Middle frontal gyrus (tissue), 1 donor: ENCODE measurements around the gene IQCB1.
A peak's percentile ranks its signal among the peaks of the same experiment; 100 is the strongest.
"Not testable (repeated sequence)": the region's sequence is repeated elsewhere in the genome, so short reads cannot be mapped to it uniquely, and the experiment has no call there.

Experiments used
- DNase-seq: peaks from one replicate; pipeline ENCODE4 v3.0.0-alpha.2; 2015; ENCODE audit warnings: low spot score; ENCODE audit errors: extremely low spot score

IQCB1 gene

DNA sequence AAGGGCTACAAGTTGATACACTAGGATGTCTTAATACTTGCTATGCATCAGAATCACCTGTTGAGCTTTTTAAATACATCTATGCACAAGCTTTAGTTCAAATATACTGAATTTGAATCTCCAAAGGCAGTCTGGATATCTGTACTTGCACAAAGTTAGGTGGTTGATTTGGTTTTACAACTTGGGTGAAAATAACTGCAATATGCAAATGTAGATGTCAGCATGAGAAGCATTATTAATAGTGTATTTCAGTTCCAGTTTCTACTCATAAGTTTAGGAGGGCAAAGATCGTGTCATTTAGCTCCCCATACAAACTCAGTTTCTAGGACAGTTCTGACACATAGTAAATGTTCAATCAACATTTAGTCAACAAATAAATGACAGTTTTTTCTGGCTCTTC lies 25.6 kb downstream of the IQCB1 start:
- DNase-seq, result no peak

DNA sequence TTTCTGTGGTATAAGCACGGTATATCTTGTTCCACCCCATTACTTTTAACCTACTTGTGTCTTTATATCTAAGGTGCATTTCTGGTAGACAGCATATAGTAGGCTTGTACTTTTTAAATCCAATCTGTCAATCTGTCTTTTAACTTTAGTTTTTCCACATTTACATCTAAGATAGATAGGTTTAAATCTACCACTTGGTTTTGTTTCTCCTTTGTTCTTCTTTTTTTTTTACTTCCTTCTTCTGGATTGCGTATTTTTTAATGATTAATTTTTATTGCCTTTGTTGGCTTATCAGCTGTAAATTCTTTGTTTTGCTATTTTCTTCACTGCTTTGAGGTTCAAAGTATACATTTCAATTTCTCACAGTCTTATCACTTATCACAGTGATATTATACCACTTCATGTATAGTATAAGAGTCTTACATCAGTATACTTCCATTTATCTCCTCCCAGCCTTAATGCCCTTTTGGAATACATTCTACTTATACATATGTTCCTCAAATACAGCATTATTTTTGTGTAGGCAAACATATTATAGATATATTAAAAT lies 31.0 kb downstream of the IQCB1 start:
- DNase-seq, result no peak

DNA sequence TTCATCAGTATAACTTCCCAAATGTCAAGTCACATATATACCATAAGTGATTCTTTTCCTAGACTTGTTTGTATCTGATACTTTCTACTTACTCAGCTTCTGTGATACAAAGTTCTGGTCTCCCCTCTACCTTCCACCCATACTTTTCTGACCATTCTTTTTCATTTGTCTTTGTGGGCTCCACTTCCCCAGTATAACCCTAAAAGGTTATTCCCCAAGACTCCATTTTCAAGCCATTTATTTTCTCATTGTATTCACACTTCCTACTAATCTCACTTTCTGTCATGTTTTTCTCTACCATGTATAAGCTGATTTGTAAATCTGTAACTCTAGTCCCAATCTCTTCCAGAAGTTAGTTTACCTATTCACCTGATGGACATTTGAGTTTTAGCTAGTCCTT lies 34.0 kb downstream of the IQCB1 start:
- no peak for DNase-seq

DNA sequence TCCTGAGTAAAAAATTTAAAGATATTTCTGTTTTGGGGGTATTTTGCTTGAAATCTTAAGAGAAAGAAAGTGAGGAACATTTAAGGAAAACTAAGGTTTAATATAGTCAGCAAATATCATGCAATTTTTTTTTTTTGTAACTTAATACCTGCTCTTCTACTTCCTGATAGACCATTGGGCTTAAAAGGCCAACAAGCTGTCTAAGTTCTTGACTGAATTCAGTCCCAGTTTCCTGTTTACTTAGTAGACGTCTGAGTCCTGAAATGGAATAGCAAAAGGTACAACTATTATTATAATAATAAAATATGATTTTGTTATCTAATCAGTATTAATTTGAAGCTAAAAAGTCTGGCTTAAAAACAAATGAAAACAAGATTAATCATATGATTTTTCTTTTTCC lies 37.9 kb downstream of the IQCB1 start:
- no peak for DNase-seq

DNA sequence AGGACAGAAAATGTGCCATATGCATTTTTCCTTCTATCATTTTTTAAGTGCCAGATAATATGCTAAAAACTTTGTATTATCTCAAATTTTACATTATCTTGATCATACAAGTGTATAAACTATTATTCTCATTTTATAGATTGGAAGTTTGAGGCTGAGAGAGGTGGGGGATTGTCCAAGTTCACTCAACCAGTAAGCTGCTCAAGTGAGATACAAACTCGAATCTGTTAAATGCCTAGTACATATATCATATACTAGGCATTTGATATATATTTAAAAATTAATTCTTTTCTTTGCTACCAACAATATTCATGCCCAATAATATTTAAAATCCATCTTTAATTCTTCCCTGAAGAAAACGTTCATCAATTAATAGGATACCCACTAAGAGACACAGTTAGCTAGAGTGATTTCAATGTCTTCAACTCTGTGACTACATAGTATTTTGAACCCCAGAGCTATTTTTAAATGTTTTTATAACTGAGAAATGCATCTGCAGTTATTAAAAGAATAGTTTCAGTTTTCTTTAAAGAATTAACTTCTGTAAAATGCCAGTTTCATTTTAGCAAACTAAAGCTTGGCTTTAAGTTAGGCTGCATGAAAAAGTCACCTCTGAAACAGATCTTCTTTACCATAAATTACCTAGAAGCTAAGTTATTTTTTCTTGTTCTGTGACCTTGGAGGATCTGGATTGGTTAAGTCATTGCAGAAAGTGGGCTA lies 40.4 kb downstream of the IQCB1 start:
- DNase-seq, result no peak

DNA sequence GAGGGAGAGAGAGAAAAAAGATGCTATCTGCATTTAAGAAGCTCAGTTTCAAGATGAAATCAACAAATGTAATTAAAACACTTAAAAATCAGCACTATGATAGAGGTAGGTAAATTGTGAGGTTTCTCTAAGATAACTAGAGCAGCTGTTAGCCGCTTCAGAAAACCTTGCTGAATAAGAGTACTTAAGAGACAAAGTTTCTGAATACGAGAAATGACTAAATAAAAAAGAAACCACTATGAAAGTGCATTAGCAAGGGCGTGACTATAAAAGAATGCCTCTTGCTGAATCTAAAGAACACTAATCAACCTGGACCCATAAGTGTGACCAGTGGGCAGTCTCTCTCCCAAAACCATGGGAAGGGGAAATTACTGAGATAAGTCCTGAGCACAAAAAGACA lies 41.8 kb downstream of the IQCB1 start:
- DNase-seq, result no peak

DNA sequence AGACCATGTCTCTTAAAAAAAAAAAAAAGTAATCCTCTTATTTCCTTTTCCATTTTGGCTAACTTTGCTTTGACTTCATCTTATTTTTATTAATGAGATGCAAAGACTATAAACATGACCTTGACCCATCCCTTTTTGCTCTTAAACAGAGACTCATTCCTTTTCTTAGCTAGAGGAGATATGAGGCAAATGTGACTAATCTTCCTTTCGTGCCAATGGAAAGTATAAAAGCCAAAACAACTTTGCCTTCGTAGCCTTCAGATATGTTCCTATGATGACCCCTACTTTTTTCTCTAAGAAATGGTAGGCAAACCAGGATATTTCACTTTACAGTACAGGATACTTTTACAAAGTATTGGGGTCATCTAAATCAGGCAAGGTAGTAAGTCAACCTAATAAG lies 48.4 kb downstream of the IQCB1 start:
- no peak for DNase-seq

DNA sequence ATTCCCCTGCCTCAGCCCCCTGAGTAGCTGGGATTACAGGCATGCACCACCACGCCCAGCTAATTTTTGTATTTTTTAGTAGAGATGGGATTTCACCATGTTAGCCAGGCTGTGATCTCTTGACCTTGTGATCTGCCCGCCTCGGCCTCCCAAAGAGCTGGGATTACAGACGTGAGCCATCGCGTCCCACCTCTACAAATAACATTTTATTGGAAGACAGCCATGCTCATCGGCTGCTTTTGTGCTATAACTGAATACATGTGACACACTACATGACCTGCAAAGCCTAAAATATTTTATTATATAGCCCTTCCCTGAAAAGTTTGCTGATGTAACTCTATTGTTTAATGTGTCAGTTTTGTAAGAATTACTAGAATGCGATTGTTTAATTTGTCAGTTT lies 52.1 kb downstream of the IQCB1 start:
- DNase-seq, result not testable (repeated sequence)

DNA sequence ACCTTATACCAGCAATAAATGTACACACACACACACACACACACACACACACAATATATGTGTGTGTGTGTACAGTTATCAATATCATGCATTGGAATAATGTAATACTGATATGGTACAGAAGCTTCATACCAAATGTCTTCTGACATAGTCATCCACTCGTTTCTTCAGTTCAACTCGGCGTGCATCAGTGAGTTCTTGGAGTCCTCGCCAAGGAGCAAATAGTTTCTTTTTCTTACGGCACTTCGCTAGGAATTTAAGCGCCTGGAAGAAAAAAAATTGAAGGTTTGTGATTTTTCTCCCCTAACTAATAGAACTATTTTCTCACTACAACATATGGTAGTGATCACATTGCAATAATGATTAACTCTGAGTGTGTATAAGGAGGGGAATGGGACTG lies 53.2 kb downstream of the IQCB1 start:
- DNase-seq, result no peak

DNA sequence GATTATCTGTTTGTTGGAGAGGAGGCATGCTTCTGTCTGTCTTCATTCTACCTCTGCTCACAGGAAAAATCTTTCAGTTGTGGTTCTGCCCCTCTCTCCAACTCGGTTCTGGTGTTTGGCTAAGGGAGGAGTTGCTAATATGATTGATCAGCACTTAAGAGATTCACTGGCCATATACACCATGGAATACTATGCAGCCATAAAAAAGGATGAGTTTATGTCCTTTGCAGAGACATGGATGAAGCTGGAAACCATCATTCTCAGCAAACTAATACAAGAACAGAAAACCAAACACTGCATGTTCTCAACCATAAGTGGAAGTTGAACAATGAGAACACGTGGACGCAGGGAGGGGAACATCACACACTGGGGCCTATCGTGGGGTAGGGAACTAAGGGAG lies 59.8 kb downstream of the IQCB1 start:
- DNase-seq, result not testable (repeated sequence)

DNA sequence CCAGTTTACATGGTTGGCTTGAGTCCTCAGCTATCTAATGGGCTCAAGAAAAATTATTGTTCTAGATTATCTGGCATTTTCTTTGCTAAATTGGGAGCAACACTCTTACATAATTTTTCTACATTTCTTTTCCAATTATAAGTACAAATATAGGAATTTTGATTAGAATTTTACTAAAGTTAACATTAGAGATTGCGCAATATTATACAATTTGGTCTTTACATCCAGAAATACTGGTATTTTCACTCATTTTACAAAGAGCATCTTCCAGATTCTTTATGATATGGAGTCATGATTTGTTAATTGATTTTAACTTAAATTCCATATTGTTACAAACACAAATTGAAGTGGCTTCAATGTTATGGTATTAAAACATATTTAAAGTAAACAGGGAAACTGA lies 65.6 kb downstream of the IQCB1 start:
- no peak for DNase-seq

DNA sequence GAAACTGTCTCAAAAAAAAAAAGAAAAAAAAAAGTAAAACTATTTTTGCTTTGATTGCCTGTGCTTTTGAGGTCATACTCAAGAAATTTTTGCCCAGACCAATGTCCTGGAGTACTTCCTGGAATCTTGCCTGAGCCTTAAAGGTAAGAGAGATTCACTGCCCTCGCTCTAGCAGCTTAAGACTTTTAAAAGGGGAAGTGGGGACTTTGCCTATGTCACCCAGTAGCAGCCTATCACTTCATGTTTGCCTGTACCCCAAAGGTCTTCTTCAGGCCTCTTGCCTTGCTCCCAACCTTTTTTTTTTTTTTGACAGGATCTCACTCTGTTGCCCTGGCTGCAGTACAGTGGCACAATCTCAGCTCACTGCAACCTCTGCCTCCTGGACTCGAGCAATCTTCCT lies 66.4 kb downstream of the IQCB1 start:
- no peak for DNase-seq

DNA sequence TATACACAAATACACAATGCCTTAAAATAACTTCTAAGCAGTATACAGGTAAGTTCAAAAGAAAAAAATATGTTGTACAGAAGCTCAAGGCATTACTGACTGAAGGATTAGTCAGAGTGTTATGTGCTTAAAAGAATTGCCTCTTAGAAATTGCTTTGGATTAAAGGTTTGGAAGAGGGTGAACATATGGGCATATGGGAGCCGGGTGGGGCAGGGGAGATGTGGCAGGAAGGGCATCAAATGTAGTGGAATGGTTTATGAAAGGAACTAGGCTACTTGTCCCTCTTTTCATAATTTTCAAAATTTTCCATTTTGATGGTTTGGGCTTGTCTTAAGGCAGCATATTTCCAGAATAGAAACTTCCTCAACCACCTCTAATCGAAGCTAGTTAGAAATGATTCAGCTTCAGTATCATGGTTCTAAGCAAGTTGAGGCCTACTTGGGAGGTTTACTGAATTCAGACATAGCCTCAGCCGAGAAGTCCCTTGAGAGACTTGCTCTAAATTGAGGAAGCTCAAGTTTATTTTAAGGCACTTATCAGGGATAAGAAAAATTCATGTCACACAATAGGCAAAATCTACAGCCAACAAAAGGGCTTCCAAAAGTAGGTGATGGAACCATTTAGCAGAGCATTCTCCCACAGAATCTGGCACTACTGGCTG lies 75.2 kb downstream of the IQCB1 start:
- no peak for DNase-seq

DNA sequence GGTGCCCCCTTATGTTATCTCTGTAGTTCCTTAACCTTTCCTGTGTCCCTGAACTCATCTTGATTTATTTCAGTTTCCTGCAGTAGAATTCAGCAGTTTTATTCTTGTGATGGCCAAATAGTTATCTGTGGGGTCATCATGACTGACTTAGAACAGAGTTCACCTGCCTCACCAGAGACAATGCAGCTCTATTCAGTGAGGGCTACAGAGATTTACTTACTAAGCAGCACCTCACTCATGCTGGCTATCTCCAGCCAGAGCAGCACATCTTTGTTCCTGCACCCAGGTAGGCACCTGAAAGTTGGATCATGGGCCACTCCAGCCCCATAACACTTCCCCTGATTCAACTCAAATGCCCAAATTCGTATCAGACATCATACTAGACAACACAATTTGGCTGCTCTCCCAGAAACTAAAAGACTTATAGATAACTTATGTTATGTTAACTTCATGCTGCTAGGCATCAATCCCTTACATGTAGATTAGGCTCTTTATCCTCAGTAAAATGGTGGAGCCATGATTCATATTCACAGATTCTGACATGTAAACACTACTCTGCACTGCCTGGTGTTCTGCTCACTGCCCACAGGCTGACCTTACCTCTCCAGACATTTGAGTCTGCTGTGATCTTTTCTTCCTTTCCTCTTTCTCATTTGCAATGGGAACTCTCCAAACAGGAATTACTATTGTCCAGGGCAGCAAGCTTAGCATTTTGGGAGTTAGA lies 76.0 kb downstream of the IQCB1 start:
- no peak for DNase-seq

DNA sequence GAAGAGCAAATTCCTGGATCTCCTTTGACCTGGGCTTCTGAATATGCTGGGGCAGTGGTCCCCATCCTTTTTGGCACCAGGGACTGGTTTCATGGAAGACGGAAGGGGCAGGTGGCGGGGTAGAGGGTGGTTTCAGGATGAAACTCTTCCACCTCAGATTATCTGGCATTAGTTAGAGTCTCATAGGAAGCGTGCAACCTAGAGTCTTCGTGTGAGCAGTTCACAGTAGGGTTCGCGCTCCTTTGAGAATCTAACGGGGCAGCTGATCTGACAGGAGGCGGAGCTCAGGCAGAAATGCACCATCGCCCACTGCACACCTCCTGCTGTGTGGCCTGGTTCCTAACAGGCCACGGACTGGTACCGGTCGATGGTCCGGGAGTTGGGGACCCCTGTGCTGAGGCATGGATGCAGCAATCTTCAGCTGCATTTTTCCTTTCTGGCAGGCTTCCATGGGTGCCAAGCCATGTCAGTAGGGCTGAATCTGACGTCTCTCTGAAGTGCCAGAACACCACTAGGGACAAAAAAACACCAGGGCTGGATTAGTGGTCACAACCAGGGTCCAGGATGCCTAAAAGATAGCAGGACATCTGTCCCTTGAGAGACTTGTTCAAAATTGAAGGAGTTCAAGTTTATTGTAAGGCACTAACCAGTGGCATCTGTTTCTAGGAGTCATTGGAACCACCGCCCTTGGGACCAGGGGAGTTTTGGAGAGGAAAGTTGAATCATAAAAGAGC lies 76.9 kb downstream of the IQCB1 start:
- DNase-seq, result no peak

DNA sequence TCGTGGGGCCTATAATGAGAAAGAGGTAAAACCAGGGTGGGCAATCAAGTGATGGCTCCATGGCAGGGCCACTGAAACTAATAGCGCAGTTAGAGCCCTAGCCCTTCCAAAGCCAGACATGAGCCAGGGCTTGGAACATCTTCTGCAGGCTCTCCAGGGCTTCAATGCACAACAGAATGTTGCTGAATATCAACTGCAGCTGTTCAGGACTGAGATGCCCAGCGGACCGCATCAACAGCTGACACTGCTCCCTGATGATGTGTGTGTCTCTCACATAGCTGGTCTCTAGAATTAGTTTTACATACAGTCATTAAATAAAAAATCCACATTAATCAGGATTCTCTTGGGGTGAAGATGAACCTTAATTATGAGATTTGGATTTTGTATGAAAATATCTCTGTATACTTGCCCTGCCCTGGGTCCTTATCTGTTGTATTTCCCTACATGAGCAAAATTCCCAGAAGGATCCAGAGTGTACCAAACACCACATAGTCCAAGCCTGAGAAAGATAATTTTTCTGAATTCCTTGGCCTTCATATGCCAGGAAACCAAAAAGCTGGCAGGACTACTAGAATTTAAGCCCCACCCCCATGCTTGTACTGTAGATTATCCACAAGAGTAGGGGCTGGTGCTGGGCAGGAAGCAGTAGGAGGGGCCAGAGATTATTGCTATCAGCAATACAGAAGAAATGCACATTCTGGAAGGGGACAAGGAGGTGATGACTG lies 77.6 kb downstream of the IQCB1 start:
- no peak for DNase-seq

DNA sequence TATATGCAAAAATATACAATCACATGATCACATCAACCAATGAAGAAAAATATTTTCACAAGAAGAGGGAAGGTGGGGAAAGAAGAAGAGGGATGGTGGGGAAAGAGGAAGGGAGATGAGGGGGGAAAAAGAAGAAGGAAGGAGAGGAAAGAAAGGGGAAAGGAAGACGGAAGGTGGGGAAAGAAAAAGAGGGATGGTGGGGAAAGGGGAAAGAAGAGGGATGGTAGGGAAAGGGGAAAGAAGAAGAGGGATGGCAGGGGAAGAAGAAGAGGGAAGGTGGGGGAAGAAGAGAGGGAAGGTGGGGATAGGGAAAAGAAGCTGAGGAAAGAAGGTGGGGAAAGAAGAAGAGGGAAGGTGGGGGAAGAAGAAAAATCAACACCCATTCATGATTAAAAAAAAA lies 82.1 kb downstream of the IQCB1 start:
- no peak for DNase-seq

DNA sequence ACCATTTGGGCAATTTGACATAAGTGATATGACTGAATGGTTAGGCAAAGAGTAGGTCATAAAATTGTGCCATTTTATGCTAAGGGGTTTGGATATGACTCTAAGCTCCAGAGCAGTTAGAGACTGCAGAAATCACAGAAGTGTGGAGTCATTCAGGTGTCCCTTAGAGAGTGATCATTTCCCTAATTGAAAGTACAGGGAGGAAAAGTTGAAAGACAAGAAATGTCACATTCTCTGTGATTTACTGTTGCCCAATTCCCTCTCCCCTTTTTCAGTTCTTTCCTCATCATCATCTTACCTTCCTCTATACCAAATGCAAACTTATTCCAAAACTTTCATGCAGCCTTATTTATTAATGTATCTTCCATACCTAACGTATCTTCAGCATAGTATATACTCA lies 82.6 kb downstream of the IQCB1 start:
- no peak for DNase-seq

DNA sequence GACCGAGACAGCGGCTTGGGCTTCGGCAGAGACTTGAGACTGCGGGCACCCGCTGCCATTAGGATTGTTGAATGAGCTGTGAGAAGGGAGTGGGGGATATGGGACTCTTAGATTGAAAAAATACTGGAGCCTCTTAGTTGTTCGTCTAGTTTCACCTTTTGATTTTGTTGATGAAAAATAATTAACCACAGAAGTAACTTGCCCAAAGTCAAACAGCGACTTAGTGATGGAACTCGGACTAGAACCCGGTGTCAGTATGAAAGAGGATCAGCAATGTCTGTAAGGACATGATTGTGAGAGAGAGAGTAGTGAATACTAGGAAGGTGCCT lies 84.8 kb downstream of the IQCB1 start:
- DNase-seq, result no peak

DNA sequence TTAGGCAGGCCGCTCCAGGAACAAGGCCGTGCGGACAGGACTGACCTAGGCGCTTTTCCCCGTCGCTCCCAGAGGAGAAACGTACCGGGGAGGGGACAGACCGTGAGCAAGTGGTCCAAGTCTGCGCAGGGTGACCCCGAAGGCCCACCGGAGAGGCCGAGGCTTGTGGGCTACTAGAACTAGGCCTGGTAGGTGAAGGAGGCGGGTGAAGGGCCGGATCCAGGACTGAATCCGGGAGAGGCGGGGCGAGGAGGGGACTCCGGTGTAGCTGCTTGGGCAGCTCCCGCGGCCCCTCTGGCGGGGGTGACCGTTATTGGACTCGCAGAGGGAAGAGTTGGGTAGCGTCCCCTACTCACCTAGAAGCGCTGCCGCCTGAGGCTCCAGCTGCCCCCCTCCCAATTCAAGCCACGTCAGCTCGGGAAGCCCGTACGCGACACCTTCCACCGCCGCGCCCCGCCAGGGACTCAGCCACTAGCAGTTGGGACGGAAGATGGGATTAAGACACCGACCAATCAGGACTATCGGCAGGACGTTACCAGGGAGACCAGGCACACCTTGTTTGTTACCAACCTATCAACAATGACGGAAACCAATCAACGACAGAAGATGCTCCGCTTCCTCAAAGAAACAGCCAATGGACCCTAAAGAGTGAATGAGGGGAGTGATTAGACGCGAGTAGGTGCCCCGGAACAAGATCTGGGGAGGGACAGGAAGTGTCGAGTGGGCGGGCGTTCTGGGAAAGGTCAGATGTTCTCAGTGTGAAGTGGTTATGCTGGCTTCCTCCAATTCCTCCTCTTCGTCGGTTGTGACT lies 85.4 kb downstream of the IQCB1 start, which contains the start of gene GOLGB1:
Gene GOLGB1 (minus strand): TSS at position 466 of the 811 bp plus-strand sequence. CDS start 18,770 bp downstream, outside the sequence.
- DNase-seq, result peak; percentile 96
